ENCODE measurements around the gene ZNF282.
"Not testable (repeated sequence)": the region's sequence is repeated elsewhere in the genome, so short reads cannot be mapped to it uniquely, and the experiment has no call there.

ZNF282 gene

GRCh38 chr7:149261316-149261828 is 66.0 kb downstream of the ZNF282 start:
- DNase-seq = no peak

- DNase-seq = peak; percentile 89
Observed at GRCh38 chr7:149261829-149262617, 66.7 kb downstream of the ZNF282 start, which contains the start of gene ZNF783. Gene ZNF783 (plus strand): TSS chr7:149262196. CDS start chr7:149262334, 138 bp downstream.

- DNase-seq = no peak
Observed at GRCh38 chr7:149266451-149266850, 71.1 kb downstream of the ZNF282 start.

GRCh38 chr7:149267733-149268132 is 72.4 kb downstream of the ZNF282 start:
- DNase-seq = no peak

GRCh38 chr7:149274424-149274823 is 79.1 kb downstream of the ZNF282 start:
- not testable (repeated sequence) for DNase-seq
